ENCODE data around the gene LMBRD1.
"Not testable (repeated sequence)": the region's sequence is repeated elsewhere in the genome, so short reads cannot be mapped to it uniquely, and the experiment has no call there.

Gene LMBRD1

GRCh38 chr6:69668916-69669315, 127.9 kb downstream of the LMBRD1 start:
- Histone ChIP-seq H3K36me3 (ENCODE audit: insufficient read depth, insufficient read length, low read length) (no peaks in the 10 kb centered on the region), H3K4me3 (ENCODE audit: insufficient read length, low read depth) (no peak overlapping the region), H3K9ac (ENCODE audit: insufficient read length, low read depth) (no peak overlapping the region), H3K27me3 (ENCODE audit: insufficient read depth, insufficient read length) (no peaks in the 10 kb centered on the region), H3K9me3 (ENCODE audit: insufficient read depth, low read length) (no peaks in the 10 kb centered on the region), H3K4me1 (ENCODE audit: insufficient read depth, insufficient read length) (no peaks in the 10 kb centered on the region)
- DNase-seq (ENCODE audit: low read depth, low spot score) = no peak
- TF ChIP-seq ZNF274 (IDR thresholded peaks at IDR 0.05; ENCODE audit: low read depth, low read length) (no peak), SUZ12 (IDR thresholded peaks at IDR 0.05; ENCODE audit: extremely low read depth, insufficient read depth, insufficient read length) (no peak), YY1 (IDR thresholded peaks at IDR 0.05; ENCODE audit: insufficient read depth, insufficient read length) (no peak)

DNA sequence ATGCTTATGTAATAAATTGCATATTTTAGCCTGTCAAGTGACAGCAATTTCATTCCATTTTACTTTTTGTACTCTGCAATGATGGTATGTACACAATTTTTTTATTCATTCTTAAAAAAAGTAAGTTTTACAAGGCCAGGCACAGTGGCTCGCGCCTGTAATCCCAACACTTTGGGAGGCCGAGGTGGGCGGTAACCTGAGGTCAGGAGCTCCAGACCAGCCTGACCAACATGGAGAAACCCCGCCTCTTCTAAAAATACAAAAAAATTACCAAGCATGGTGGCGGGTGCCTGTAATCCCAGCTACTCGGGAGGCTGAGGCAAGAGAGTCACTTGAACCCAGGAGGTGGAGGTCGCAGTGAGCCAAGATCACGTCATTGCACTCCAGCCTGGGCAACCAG, 130.0 kb downstream of the LMBRD1 start:
- not testable (repeated sequence) for H3K9me3 ChIP-seq (ENCODE audit: insufficient read depth, low read length); H3K36me3 ChIP-seq (ENCODE audit: insufficient read depth, insufficient read length, low read length); H3K27me3 ChIP-seq (ENCODE audit: insufficient read depth, insufficient read length); H3K4me1 ChIP-seq (ENCODE audit: insufficient read depth, insufficient read length); DNase-seq (ENCODE audit: low read depth, low spot score); H3K4me3 ChIP-seq (ENCODE audit: insufficient read length, low read depth); H3K9ac ChIP-seq (ENCODE audit: insufficient read length, low read depth)

- Histone ChIP-seq H3K4me1 (ENCODE audit: insufficient read depth, insufficient read length) (no peaks in the 10 kb centered on the region), H3K9me3 (ENCODE audit: insufficient read depth, low read length) (no peaks in the 10 kb centered on the region)
- TF ChIP-seq SUZ12 (IDR thresholded peaks at IDR 0.05; ENCODE audit: extremely low read depth, insufficient read depth, insufficient read length) = no peak
- no peak for TF ChIP-seq ZNF274 (IDR thresholded peaks at IDR 0.05; ENCODE audit: low read depth, low read length)
- TF ChIP-seq YY1 (IDR thresholded peaks at IDR 0.05; ENCODE audit: insufficient read depth, insufficient read length) = no peak
Observed at GRCh38 chr6:69665437-69665836, 131.4 kb downstream of the LMBRD1 start.

DNA sequence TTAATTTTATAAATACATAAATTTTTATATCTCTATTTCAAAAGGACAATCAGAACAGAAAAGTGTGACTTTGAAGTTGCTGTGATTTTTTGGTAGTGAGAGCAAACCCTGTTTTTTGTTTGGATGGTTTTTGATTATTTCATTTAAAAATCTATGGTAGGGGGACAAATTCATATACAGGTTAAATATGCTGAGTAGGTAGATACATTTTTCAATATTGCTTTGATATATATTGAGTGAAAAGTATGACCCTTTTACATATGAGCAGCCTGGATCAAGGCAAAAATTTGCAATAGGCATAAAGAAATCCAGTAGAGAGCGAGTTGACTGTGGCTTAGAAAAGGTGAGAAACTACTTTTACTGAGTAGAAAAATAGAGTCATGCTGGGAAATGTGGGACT, 132.3 kb downstream of the LMBRD1 start:
- Histone ChIP-seq H3K36me3 (ENCODE audit: insufficient read depth, insufficient read length, low read length) (no peaks in the 10 kb centered on the region), H3K9me3 (ENCODE audit: insufficient read depth, low read length) (no peaks in the 10 kb centered on the region), H3K4me1 (ENCODE audit: insufficient read depth, insufficient read length) (no peaks in the 10 kb centered on the region), H3K27me3 (ENCODE audit: insufficient read depth, insufficient read length) (no peaks in the 10 kb centered on the region), H3K4me3 (ENCODE audit: insufficient read length, low read depth) (no peak overlapping the region), H3K9ac (ENCODE audit: insufficient read length, low read depth) (no peak overlapping the region)
- TF ChIP-seq SUZ12 (IDR thresholded peaks at IDR 0.05; ENCODE audit: extremely low read depth, insufficient read depth, insufficient read length) (no peak), ZNF274 (IDR thresholded peaks at IDR 0.05; ENCODE audit: low read depth, low read length) (no peak), YY1 (IDR thresholded peaks at IDR 0.05; ENCODE audit: insufficient read depth, insufficient read length) (no peak)
- DNase-seq (ENCODE audit: low read depth, low spot score) = no peak

More at GRCh38 chr6:69665437-69665836, 131.4 kb downstream of the LMBRD1 start:
- Histone ChIP-seq H3K36me3 (ENCODE audit: insufficient read depth, insufficient read length, low read length) (no peaks in the 10 kb centered on the region), H3K4me3 (ENCODE audit: insufficient read length, low read depth) (no peak overlapping the region), H3K27me3 (ENCODE audit: insufficient read depth, insufficient read length) (no peaks in the 10 kb centered on the region), H3K9ac (ENCODE audit: insufficient read length, low read depth) (no peak overlapping the region)
- DNase-seq (ENCODE audit: low read depth, low spot score) = no peak

DNA sequence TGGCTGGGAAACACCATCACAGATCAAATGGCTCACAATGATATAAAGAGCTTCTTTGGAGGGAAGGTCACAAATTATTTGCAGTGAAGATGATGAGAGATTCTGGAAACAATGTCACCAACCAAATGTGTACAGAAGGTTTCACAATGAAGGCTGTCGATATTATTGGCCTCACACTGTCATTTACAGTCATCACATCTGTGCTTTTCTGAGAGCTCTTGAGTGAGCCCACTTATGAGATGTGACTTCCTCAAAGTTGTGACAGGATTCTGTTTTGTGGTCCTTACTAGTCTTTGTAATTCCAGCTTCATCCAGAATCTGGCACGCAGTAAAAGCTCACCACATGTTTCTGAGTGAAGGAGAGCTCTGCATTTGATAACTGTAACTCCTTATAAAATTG, 133.6 kb downstream of the LMBRD1 start:
- DNase-seq (ENCODE audit: low read depth, low spot score) = no peak
- H3K9me3 ChIP-seq (ENCODE audit: insufficient read depth, low read length) = no peaks in the 10 kb centered on the region
- H3K9ac ChIP-seq (ENCODE audit: insufficient read length, low read depth) = no peak overlapping the region
- H3K27me3 ChIP-seq (ENCODE audit: insufficient read depth, insufficient read length) = no peaks in the 10 kb centered on the region
- no peaks in the 10 kb centered on the region for H3K36me3 ChIP-seq (ENCODE audit: insufficient read depth, insufficient read length, low read length)
- H3K4me1 ChIP-seq (ENCODE audit: insufficient read depth, insufficient read length) = no peaks in the 10 kb centered on the region
- no peak for TF ChIP-seq ZNF274 (IDR thresholded peaks at IDR 0.05; ENCODE audit: low read depth, low read length)
- TF ChIP-seq SUZ12 (IDR thresholded peaks at IDR 0.05; ENCODE audit: extremely low read depth, insufficient read depth, insufficient read length) = no peak
- no peak for TF ChIP-seq YY1 (IDR thresholded peaks at IDR 0.05; ENCODE audit: insufficient read depth, insufficient read length)
- H3K4me3 ChIP-seq (ENCODE audit: insufficient read length, low read depth) = no peak overlapping the region

- TF ChIP-seq ZNF274 (IDR thresholded peaks at IDR 0.05; ENCODE audit: low read depth, low read length) (no peak), YY1 (IDR thresholded peaks at IDR 0.05; ENCODE audit: insufficient read depth, insufficient read length) (no peak), SUZ12 (IDR thresholded peaks at IDR 0.05; ENCODE audit: extremely low read depth, insufficient read depth, insufficient read length) (no peak)
- H3K9ac ChIP-seq (ENCODE audit: insufficient read length, low read depth) = no peak overlapping the region
- no peaks in the 10 kb centered on the region for H3K9me3 ChIP-seq (ENCODE audit: insufficient read depth, low read length)
- no peaks in the 10 kb centered on the region for H3K27me3 ChIP-seq (ENCODE audit: insufficient read depth, insufficient read length)
- no peaks in the 10 kb centered on the region for H3K4me1 ChIP-seq (ENCODE audit: insufficient read depth, insufficient read length)
- H3K36me3 ChIP-seq (ENCODE audit: insufficient read depth, insufficient read length, low read length) = no peaks in the 10 kb centered on the region
- H3K4me3 ChIP-seq (ENCODE audit: insufficient read length, low read depth) = no peak overlapping the region
- no peak for DNase-seq (ENCODE audit: low read depth, low spot score)
Observed at GRCh38 chr6:69650703-69651102, 146.1 kb downstream of the LMBRD1 start.

DNA sequence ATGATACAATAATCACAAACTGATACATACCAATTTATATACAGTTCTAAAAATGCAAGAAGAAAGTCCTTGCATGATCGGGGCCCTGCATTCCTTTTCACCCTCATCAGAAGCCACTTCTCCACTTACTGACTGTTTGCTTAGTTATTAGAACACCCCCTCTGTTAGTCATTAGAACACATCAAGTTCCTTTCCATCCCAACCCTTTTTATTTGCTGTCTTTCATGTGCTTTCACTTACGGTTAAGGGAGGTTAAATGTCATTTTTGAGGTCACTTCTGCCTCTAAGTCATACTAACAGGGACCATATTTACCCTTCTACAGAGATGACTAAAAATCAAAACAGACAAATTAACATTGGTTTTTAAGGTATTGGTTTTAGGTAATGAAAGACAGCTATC, 149.1 kb downstream of the LMBRD1 start:
- TF ChIP-seq YY1 (IDR thresholded peaks at IDR 0.05; ENCODE audit: insufficient read depth, insufficient read length) (no peak), ZNF274 (IDR thresholded peaks at IDR 0.05; ENCODE audit: low read depth, low read length) (no peak), SUZ12 (IDR thresholded peaks at IDR 0.05; ENCODE audit: extremely low read depth, insufficient read depth, insufficient read length) (no peak)
- no peak for DNase-seq (ENCODE audit: low read depth, low spot score)

GRCh38 chr6:69643688-69644087, 153.1 kb downstream of the LMBRD1 start:
- TF ChIP-seq SUZ12 (IDR thresholded peaks at IDR 0.05; ENCODE audit: extremely low read depth, insufficient read depth, insufficient read length) (no peak), ZNF274 (IDR thresholded peaks at IDR 0.05; ENCODE audit: low read depth, low read length) (no peak), YY1 (IDR thresholded peaks at IDR 0.05; ENCODE audit: insufficient read depth, insufficient read length) (no peak)
- Histone ChIP-seq H3K4me1 (ENCODE audit: insufficient read depth, insufficient read length) (no peaks in the 10 kb centered on the region), H3K9ac (ENCODE audit: insufficient read length, low read depth) (no peak overlapping the region), H3K9me3 (ENCODE audit: insufficient read depth, low read length) (no peaks in the 10 kb centered on the region), H3K4me3 (ENCODE audit: insufficient read length, low read depth) (no peak overlapping the region), H3K27me3 (ENCODE audit: insufficient read depth, insufficient read length) (no peaks in the 10 kb centered on the region), H3K36me3 (ENCODE audit: insufficient read depth, insufficient read length, low read length) (no peaks in the 10 kb centered on the region)
- no peak for DNase-seq (ENCODE audit: low read depth, low spot score)

More for the DNA sequence above, 149.1 kb downstream of the LMBRD1 start:
- H3K4me3 ChIP-seq (ENCODE audit: insufficient read length, low read depth) = no peak overlapping the region
- H3K9me3 ChIP-seq (ENCODE audit: insufficient read depth, low read length) = no peaks in the 10 kb centered on the region
- H3K4me1 ChIP-seq (ENCODE audit: insufficient read depth, insufficient read length) = no peaks in the 10 kb centered on the region
- H3K9ac ChIP-seq (ENCODE audit: insufficient read length, low read depth) = no peak overlapping the region
- no peaks in the 10 kb centered on the region for H3K36me3 ChIP-seq (ENCODE audit: insufficient read depth, insufficient read length, low read length)
- H3K27me3 ChIP-seq (ENCODE audit: insufficient read depth, insufficient read length) = no peaks in the 10 kb centered on the region

Data from NT2/D1 (cell line).